ENCODE results near the gene BLACAT1.
"Not testable (repeated sequence)": the region's sequence is repeated elsewhere in the genome, so short reads cannot be mapped to it uniquely, and the experiment has no call there.

Gene BLACAT1

GRCh38 chr1:205438213-205439158 lies 17.4 kb downstream of the BLACAT1 start:
- peak; percentile 61 for DNase-seq

- DNase-seq, result no peak
Observed at GRCh38 chr1:205437570-205437969, 18.3 kb downstream of the BLACAT1 start.

- no peak for DNase-seq
Observed at GRCh38 chr1:205436776-205437410, 19.0 kb downstream of the BLACAT1 start.

GRCh38 chr1:205435578-205436573 lies 20.0 kb downstream of the BLACAT1 start:
- no peak for DNase-seq

GRCh38 chr1:205434738-205435137 lies 21.1 kb downstream of the BLACAT1 start:
- DNase-seq, result no peak

- DNase-seq, result not testable (repeated sequence)
Observed at GRCh38 chr1:205432692-205433091, 23.2 kb downstream of the BLACAT1 start.

- DNase-seq, result no peak
Observed at GRCh38 chr1:205432116-205432515, 23.7 kb downstream of the BLACAT1 start.

GRCh38 chr1:205430696-205431305 lies 25.0 kb downstream of the BLACAT1 start:
- peak; percentile 37 for DNase-seq

GRCh38 chr1:205429762-205430695 lies 25.8 kb downstream of the BLACAT1 start:
- no peak for DNase-seq

- no peak for DNase-seq
Observed at GRCh38 chr1:205424901-205425600, 30.8 kb downstream of the BLACAT1 start.

- DNase-seq, result no peak
Observed at GRCh38 chr1:205423814-205424399, 31.9 kb downstream of the BLACAT1 start.

- no peak for DNase-seq
Observed at GRCh38 chr1:205422993-205423642, 32.7 kb downstream of the BLACAT1 start.

- no peak for DNase-seq
Observed at GRCh38 chr1:205421798-205422197, 34.0 kb downstream of the BLACAT1 start, which contains the start of gene LEMD1. TSS of gene LEMD1 (minus strand) at chr1:205422056. CDS start at chr1:205420536, 1,520 bp downstream.

GRCh38 chr1:205420938-205421337 lies 34.9 kb downstream of the BLACAT1 start:
- DNase-seq, result no peak

- DNase-seq, result no peak
Observed at GRCh38 chr1:205417870-205418635, 37.8 kb downstream of the BLACAT1 start.

GRCh38 chr1:205416322-205416721 lies 39.5 kb downstream of the BLACAT1 start:
- DNase-seq, result no peak

- no peak for DNase-seq
Observed at GRCh38 chr1:205410581-205411298, 45.1 kb downstream of the BLACAT1 start.

- no peak for DNase-seq
Observed at GRCh38 chr1:205407970-205408369, 47.9 kb downstream of the BLACAT1 start.

All from fibroblast of skin of right quadriceps (primary cell).